ENCODE results near the gene KIAA1755. TPM values are rescaled to one million over a fixed set of nuclear protein-coding genes. Genes with fewer than 3 reads are reported as not detected.

Gene KIAA1755
- total and polyA plus RNA-seq, 2 donors (not counting 1 experiment from before 2014, with no cell fraction given): not detected

DNA sequence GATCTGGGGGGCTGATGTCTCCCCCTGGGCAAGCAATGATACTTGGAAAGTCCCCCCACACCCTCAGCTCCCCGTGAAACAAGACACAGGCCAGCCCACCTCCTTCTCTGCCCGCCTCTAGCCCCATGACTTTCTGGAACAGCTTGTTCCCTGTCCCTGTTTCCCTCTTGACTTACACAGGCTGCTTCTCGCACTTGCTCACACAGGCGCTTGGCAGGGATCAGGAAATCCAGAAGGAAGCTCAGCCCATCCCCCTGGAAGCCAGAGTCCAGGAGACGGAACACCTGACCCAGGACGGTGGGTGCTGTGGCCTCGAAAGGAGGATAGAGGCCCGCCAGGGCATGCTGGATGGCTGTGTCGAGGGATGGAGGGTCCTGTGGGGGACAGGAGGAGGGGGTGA lies 14.8 kb downstream of the KIAA1755 start:
- Mint-ChIP-seq H3K27me3 (peaks cover 17% of the 10 kb centered on the region), H3K27ac (no peak overlapping the region), H3K4me1 (no peaks in the 10 kb centered on the region), H3K9me3 (ENCODE audit: insufficient read depth) (peaks cover 8% of the 10 kb centered on the region), H3K4me3 (no peak overlapping the region)
- TF ChIP-seq, protein P1, sequence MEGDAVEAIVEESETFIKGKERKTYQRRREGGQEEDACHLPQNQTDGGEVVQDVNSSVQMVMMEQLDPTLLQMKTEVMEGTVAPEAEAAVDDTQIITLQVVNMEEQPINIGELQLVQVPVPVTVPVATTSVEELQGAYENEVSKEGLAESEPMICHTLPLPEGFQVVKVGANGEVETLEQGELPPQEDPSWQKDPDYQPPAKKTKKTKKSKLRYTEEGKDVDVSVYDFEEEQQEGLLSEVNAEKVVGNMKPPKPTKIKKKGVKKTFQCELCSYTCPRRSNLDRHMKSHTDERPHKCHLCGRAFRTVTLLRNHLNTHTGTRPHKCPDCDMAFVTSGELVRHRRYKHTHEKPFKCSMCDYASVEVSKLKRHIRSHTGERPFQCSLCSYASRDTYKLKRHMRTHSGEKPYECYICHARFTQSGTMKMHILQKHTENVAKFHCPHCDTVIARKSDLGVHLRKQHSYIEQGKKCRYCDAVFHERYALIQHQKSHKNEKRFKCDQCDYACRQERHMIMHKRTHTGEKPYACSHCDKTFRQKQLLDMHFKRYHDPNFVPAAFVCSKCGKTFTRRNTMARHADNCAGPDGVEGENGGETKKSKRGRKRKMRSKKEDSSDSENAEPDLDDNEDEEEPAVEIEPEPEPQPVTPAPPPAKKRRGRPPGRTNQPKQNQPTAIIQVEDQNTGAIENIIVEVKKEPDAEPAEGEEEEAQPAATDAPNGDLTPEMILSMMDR (IDR thresholded peaks at IDR 0.05): no peak
- no peak for TF ChIP-seq EZH2 (IDR thresholded peaks at IDR 0.05; ENCODE audit: borderline replicate concordance, insufficient read depth, low read depth, low read length, poor library complexity, severe bottlenecking)
- ChIA-PET POLR2A (no interaction called here), CTCF (no interaction called here)
- Histone ChIP-seq H3K79me2 (ENCODE audit: control insufficient read depth, insufficient read depth, low read length) (no peaks in the 10 kb centered on the region), H3K4me1 (ENCODE audit: control insufficient read depth in 2 of 2, insufficient read depth in 2 of 2, low read length in 2 of 2) (no peaks in the 10 kb centered on the region), H3K36me3 (replicated peaks in 1 of 2; ENCODE audit: control extremely low read depth in 1 of 2, control insufficient read depth in 1 of 2, extremely low read depth in 1 of 2, insufficient read depth in 2 of 2, low read length in 1 of 2) (no peaks in the 10 kb centered on the region), H3K27ac (ENCODE audit: low read length in 2 of 2) (no peak overlapping the region), H3K9me3 (ENCODE audit: control extremely low read depth in 1 of 3, control insufficient read depth in 2 of 3, insufficient read depth in 1 of 3, low read length in 2 of 3) (peaks cover 1 to 53% (median 31%) of the 10 kb centered on the region in 3 donors), H3K9ac (ENCODE audit: low read length) (no peak overlapping the region), H2AFZ (ENCODE audit: insufficient read depth, low read depth, low read length, poor library complexity, severe bottlenecking) (no peak overlapping the region), H4K20me1 (ENCODE audit: control insufficient read depth, insufficient read depth, low read length, poor library complexity, severe bottlenecking) (no peaks in the 10 kb centered on the region), H3K4me2 (replicated peaks; ENCODE audit: low read depth, low read length, poor library complexity, severe bottlenecking) (no peak overlapping the region), H3K4me3 (ENCODE audit: control extremely low read depth in 1 of 5, extremely low read depth in 1 of 5, insufficient read depth in 1 of 5, low read depth in 2 of 5, low read length in 4 of 5) (no peak overlapping the region), H3K27me3 (replicated peaks in 1 of 4; ENCODE audit: control extremely low read depth in 1 of 4, control insufficient read depth in 3 of 4, insufficient read depth in 4 of 4, low read length in 3 of 4) (peaks cover 0 to 11% (median 0%) of the 10 kb centered on the region in 4 experiments)
- no peak for ATAC-seq (ENCODE audit: low read depth)
- WGBS (ENCODE audit: insufficient coverage): 90% methylated on average over 8 of the region's 9 CpGs
- no peak for DNase-seq
- intact Hi-C loops (cut with micrococcal nuclease): no loop called here

GRCh38 chr20:38243709-38244020 lies 16.9 kb downstream of the KIAA1755 start:
- Histone ChIP-seq H3K27me3 (replicated peaks in 1 of 4; ENCODE audit: control extremely low read depth in 1 of 4, control insufficient read depth in 3 of 4, insufficient read depth in 4 of 4, low read length in 3 of 4) (peaks cover 0 to 13% (median 4%) of the 10 kb centered on the region in 4 experiments), H3K79me2 (ENCODE audit: control insufficient read depth, insufficient read depth, low read length) (no peaks in the 10 kb centered on the region), H3K27ac (ENCODE audit: low read length in 2 of 2) (no peak overlapping the region), H3K9ac (ENCODE audit: low read length) (no peak overlapping the region), H3K4me3 (ENCODE audit: control extremely low read depth in 1 of 5, extremely low read depth in 1 of 5, insufficient read depth in 1 of 5, low read depth in 2 of 5, low read length in 4 of 5) (no peak overlapping the region), H4K20me1 (ENCODE audit: control insufficient read depth, insufficient read depth, low read length, poor library complexity, severe bottlenecking) (no peaks in the 10 kb centered on the region), H3K36me3 (replicated peaks in 1 of 2; ENCODE audit: control extremely low read depth in 1 of 2, control insufficient read depth in 1 of 2, extremely low read depth in 1 of 2, insufficient read depth in 2 of 2, low read length in 1 of 2) (no peaks in the 10 kb centered on the region), H3K9me3 (ENCODE audit: control extremely low read depth in 1 of 3, control insufficient read depth in 2 of 3, insufficient read depth in 1 of 3, low read length in 2 of 3) (peaks cover 1 to 65% (median 31%) of the 10 kb centered on the region in 3 donors), H3K4me2 (replicated peaks; ENCODE audit: low read depth, low read length, poor library complexity, severe bottlenecking) (no peak overlapping the region), H2AFZ (ENCODE audit: insufficient read depth, low read depth, low read length, poor library complexity, severe bottlenecking) (no peak overlapping the region), H3K4me1 (ENCODE audit: control insufficient read depth in 2 of 2, insufficient read depth in 2 of 2, low read length in 2 of 2) (no peaks in the 10 kb centered on the region)
- Mint-ChIP-seq H3K4me1 (no peaks in the 10 kb centered on the region), H3K27ac (no peak overlapping the region), H3K9me3 (ENCODE audit: insufficient read depth) (peaks cover 8% of the 10 kb centered on the region), H3K27me3 (peaks cover 27% of the 10 kb centered on the region), H3K4me3 (no peak overlapping the region)
- POLR2A ChIA-PET: no interaction called here
- CTCF ChIA-PET: interaction anchor here (2.1 kb wide), 1 partner anchor 21 kb away, joined by 15 read pairs; no protein-coding TSS in a partner anchor
- no peak for DNase-seq
- ATAC-seq (ENCODE audit: low read depth): no peak
- no peak for TF ChIP-seq EZH2 (IDR thresholded peaks at IDR 0.05; ENCODE audit: borderline replicate concordance, insufficient read depth, low read depth, low read length, poor library complexity, severe bottlenecking)
- TF ChIP-seq, protein P1 (IDR thresholded peaks at IDR 0.05): no peak
- intact Hi-C loops (cut with micrococcal nuclease): no loop called here
- WGBS (ENCODE audit: insufficient coverage): 100% methylated on average over 1 of the region's 2 CpGs
